Mucosa of rectum (tissue), 2 donors: Measurements from ENCODE around the gene SIL1.

Experiments
- H3K27ac ChIP-seq, 2 donors: one replicate each; pipeline ENCODE4 v1.7.0; 2013; ENCODE audit warnings: inconsistent platforms in 2 of 2, low read depth in 2 of 2, low read length in 2 of 2
- H3K27me3 ChIP-seq, 2 donors: one replicate each; pipeline ENCODE4 v1.7.0; 2013; ENCODE audit warnings: low read length in 2 of 2; ENCODE audit not compliant: control insufficient read depth in 2 of 2, insufficient read depth in 2 of 2
- H3K36me3 ChIP-seq, 2 donors: one replicate each; pipeline ENCODE4 v1.7.0; 2013; ENCODE audit warnings: low read length in 2 of 2; ENCODE audit not compliant: control insufficient read depth in 2 of 2, insufficient read depth in 2 of 2
- H3K4me1 ChIP-seq, 2 donors: one replicate each; pipeline ENCODE4 v1.7.0; 2013; ENCODE audit warnings: low read length in 2 of 2, mild to moderate bottlenecking in 1 of 2; ENCODE audit not compliant: control insufficient read depth in 2 of 2, insufficient read depth in 2 of 2
- H3K4me3 ChIP-seq, 2 donors: one replicate each; pipeline ENCODE4 v1.7.0; 2013; ENCODE audit warnings: low read length in 2 of 2
- H3K9ac ChIP-seq, 2 donors: one replicate each; pipeline ENCODE4 v1.7.0; 2013; ENCODE audit warnings: low read length in 2 of 2, low read depth in 1 of 2, mild to moderate bottlenecking in 1 of 2
- H3K9me3 ChIP-seq, 2 donors: one replicate each; pipeline ENCODE4 v1.7.0; 2013; ENCODE audit warnings: low read length in 2 of 2; ENCODE audit not compliant: control insufficient read depth in 2 of 2
- donor health status: healthy.
- donor health status: Normal muscosa, but diverticular disease.

SIL1 gene

DNA sequence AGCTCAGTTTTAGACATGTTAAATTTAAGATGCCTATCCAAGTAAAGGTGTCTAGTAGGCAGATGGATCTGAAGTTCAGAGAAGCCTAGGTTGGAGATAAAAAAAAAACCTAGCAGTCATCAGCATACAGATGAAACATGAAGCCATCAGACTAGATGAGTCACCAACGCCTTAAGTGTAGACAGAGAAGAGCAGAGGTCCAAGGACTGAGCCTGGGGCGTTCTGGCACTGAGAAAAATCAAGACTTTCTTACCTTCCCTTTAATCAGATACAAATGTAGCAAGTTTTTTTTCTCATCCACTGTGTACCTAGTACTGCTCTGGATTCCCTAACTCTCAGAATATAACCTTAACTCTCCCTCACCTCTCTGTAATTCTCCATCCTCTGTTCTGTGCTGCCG lies 97.3 kb downstream of the SIL1 start:
- Histone ChIP-seq H3K36me3 (no peaks in the 10 kb centered on the region), H3K4me3 (no peak overlapping the region)

DNA sequence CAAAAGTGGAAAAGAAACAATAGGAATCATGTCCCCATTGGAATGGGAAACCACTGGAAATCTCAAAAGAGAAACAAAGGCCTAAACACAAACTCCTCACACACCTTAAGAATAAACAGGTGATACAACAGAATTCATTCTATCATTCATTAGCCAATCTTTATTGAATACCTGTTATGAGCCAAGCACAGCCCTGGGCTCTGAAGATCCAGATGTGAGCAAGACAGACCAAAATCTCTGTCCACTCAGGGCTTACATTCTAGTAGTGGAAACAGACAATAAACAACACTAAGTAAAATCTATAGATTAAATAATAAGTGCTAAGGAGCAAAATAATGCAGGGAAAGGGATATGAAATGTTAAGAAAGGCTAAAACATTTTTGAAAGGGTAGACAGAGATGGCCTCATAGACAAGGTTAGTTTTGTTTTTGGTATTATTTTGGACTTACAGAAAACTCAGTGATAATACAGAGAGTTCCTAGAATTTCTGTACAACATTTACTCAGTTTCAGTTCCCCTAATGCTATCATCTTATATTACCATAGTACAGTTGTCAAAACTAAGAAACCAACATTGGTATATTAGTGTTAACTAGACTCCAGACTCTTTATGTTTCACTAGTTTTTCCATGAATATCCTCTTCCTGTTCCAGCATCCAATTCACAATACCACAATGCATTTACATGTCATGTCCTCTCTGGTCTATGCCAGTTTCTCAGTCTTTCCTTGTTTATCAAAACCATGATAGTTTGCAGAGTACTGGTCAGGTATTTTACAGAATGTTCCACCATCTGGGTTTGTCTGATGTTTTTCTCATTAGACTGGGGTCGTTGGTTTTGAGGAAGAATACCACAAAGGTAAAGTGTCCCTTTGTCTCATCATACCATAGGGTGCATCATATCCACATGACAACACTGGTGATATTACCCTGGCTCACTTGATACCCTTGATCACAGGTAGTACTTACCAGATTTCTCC lies 103.7 kb downstream of the SIL1 start:
- Histone ChIP-seq H3K36me3 (no peaks in the 10 kb centered on the region), H3K4me3 (no peak overlapping the region), H3K9ac (no peak overlapping the region), H3K9me3 (no peaks in the 10 kb centered on the region), H3K27me3 (no peaks in the 10 kb centered on the region), H3K27ac (no peak overlapping the region), H3K4me1 (peaks cover 8% of the 10 kb centered on the region in 2 donors)

More for the DNA sequence above, 97.3 kb downstream of the SIL1 start:
- Histone ChIP-seq H3K4me1 (no peaks in the 10 kb centered on the region), H3K27ac (no peak overlapping the region), H3K9ac (no peak overlapping the region), H3K9me3 (no peaks in the 10 kb centered on the region), H3K27me3 (no peaks in the 10 kb centered on the region)

DNA sequence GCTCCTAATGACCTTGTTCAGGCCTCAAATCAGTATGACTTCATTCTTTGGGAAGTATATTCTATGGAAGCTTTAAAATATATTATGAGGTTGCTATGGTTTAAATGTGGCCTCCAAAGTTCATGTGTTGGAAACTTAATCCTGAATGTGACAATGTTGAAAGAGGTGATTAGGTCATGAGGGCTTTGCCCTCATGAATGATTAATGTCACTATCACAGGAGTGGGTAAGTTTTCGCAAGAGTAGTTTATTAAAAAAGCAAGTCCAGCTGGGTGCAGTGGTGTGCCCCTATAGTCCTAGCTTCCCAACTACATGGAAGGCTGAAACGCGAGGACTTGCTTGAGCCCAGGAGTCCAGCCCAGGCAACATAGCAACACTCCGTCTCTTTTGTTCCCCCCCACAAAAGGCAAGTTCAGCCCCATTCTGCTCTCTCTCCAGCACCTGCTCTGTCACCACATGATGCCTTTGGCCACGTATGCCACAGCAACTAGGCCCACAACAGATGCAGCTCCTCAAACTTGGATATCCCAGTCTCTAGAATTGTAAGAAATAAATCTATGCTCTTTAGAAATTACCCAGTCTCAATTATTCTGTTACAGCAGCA lies 105.3 kb downstream of the SIL1 start:
- no peaks in the 10 kb centered on the region for H3K9me3 ChIP-seq
- H3K27me3 ChIP-seq: no peaks in the 10 kb centered on the region
- no peak overlapping the region for H3K9ac ChIP-seq
- no peak overlapping the region for H3K27ac ChIP-seq
- H3K36me3 ChIP-seq: no peaks in the 10 kb centered on the region
- no peak overlapping the region for H3K4me3 ChIP-seq
- peaks cover 8% of the 10 kb centered on the region in 2 donors for H3K4me1 ChIP-seq

DNA sequence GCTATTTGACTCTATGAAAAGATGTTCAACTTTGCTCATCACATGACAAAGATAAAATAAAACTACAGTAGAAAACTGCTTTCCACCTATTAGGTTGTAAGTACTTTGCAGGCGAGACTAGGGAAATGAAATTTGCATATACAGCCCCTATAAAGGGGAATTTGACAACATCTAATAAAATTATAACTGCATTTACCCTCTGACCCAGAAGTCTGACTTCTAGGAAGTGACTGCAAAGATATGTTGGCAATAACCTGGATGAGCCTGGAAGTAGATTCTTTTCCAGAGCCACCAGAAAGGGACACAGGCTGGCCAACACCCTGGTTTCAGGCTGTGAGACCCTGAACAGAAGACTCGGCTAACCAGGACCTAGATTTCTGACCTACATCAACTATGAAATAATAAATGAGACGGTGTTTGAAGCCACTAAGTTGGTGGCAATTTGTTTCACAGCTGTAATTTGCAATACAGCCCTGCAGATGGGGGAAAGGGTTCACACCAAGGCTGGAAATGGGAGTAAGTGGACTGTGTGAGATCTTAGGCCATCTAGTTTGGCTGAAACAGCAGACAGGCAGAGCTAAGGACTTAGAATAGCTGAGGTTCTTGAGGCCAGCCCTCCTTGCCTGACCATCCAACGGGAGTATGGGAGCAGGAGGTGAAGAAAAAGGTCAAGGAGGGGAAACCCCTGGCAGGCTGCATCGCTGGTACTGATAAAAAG lies 106.6 kb downstream of the SIL1 start:
- Histone ChIP-seq H3K9ac (no peak overlapping the region), H3K27ac (peak overlapping the region; percentile 24 to 25), H3K4me3 (no peak overlapping the region), H3K36me3 (no peaks in the 10 kb centered on the region), H3K4me1 (peaks cover 8% of the 10 kb centered on the region in 2 donors), H3K27me3 (no peaks in the 10 kb centered on the region), H3K9me3 (no peaks in the 10 kb centered on the region)

DNA sequence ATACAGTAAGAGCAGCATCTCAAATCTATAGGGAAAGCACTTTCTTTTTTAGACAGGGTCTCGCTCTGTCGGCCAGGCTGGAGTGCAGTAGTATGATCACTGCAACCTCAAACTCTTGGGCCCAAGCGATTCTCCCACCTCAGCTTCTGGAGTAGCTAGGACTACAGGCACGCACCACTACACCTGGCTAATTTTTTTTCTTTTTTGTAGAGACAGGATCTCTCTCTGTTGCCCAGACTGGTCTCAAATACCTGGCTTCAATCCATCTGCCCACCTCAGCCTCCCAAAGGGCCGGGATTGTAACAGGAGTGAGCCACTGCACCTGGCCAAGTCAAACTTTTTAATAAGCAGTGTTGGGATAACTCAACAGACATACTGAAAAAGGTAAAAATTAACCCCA lies 107.6 kb downstream of the SIL1 start:
- H3K4me1 ChIP-seq: peaks cover 8% of the 10 kb centered on the region in 2 donors
- H3K27ac ChIP-seq: no peak overlapping the region
- H3K4me3 ChIP-seq: no peak overlapping the region
- no peaks in the 10 kb centered on the region for H3K9me3 ChIP-seq
- H3K9ac ChIP-seq: no peak overlapping the region
- H3K27me3 ChIP-seq: no peaks in the 10 kb centered on the region
- H3K36me3 ChIP-seq: no peaks in the 10 kb centered on the region

DNA sequence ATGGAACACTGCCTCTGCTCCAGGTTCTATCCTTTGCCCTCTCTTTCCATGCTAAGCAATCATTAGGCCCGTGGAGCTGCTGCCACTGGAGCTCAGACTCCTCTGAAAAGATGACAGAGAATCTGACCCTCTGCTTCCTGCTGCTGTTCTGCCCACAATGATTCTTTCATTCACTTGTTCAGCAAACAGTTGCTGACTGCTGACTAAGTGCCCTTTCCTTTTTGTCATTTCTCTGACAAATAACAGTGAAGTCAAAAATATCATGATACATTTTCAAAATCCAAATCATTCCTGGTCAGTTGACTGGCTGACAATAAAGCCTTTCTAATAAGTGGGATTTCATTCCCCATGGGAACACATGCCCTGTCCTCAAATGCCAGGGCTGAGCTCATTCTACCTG lies 110.1 kb downstream of the SIL1 start:
- H3K4me1 ChIP-seq: peaks cover 8% of the 10 kb centered on the region in 2 donors
- H3K27me3 ChIP-seq: no peaks in the 10 kb centered on the region
- no peak overlapping the region for H3K9ac ChIP-seq
- no peaks in the 10 kb centered on the region for H3K9me3 ChIP-seq
- no peak overlapping the region for H3K4me3 ChIP-seq
- no peak overlapping the region for H3K27ac ChIP-seq
- no peaks in the 10 kb centered on the region for H3K36me3 ChIP-seq

DNA sequence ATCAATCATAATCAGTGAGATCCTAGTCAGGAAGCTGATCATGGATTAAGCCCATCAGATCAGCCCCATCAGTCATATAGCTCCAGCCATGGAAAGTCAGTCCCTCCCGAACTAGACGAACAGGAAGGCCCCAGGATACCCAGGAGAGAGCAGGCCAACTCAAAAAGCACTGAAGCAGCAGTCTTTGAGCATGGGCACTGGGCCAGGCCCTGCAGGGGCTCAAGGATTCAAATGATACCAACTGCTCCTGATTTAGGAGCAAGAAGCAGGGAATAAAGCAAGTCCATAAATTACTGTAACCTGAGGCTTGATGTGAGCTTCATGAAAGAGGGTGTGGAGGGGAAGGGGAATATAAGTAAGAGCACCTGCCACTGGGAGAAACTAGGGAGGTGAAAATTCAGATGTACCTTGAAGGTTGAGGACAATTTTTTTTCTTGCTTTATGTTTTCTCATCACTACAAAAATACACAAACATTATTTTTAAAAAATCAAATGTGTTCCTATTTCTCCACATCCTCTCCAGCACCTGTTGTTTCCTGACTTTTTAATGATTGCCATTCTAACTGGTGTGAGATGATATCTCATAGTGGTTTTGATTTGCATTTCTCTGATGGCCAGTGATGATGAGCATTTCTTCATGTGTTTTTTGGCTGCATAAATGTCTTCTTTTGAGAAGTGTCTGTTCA lies 115.2 kb downstream of the SIL1 start:
- no peak overlapping the region for H3K4me3 ChIP-seq
- no peak overlapping the region for H3K27ac ChIP-seq
- no peak overlapping the region for H3K9ac ChIP-seq
- H3K27me3 ChIP-seq: no peaks in the 10 kb centered on the region
- H3K9me3 ChIP-seq: no peaks in the 10 kb centered on the region
- no peaks in the 10 kb centered on the region for H3K4me1 ChIP-seq
- H3K36me3 ChIP-seq: no peaks in the 10 kb centered on the region

DNA sequence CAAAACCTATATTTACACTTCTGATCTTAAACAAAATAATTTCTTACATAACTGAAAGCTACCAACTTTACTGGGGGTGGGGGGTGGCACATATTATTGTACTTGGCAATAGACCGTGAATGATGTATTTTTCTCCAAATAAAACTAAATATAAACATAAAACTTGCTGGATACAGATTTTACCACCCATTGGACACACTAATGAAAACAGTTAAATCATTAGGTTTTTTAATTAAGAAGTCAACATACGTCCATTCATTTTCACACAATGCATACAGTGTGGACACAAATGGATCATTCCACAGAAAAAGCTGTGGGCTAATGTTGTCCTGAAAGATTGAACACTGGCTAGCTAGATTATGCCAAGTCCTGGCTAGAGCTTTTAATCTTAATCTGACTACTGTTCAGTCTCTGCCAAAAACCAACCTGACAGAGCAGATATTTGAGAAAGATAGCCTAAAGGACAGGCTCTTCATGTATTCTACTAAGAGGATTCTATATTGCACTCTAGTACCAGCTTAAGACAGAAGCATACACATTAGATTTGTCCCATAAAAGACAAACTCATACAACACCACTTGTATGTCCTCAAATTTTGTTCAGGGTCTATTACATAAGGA lies 118.1 kb downstream of the SIL1 start:
- H3K9me3 ChIP-seq: no peaks in the 10 kb centered on the region
- no peaks in the 10 kb centered on the region for H3K27me3 ChIP-seq
- no peaks in the 10 kb centered on the region for H3K4me1 ChIP-seq
- H3K27ac ChIP-seq: no peak overlapping the region
- H3K36me3 ChIP-seq: no peaks in the 10 kb centered on the region
- no peak overlapping the region for H3K4me3 ChIP-seq
- no peak overlapping the region for H3K9ac ChIP-seq

DNA sequence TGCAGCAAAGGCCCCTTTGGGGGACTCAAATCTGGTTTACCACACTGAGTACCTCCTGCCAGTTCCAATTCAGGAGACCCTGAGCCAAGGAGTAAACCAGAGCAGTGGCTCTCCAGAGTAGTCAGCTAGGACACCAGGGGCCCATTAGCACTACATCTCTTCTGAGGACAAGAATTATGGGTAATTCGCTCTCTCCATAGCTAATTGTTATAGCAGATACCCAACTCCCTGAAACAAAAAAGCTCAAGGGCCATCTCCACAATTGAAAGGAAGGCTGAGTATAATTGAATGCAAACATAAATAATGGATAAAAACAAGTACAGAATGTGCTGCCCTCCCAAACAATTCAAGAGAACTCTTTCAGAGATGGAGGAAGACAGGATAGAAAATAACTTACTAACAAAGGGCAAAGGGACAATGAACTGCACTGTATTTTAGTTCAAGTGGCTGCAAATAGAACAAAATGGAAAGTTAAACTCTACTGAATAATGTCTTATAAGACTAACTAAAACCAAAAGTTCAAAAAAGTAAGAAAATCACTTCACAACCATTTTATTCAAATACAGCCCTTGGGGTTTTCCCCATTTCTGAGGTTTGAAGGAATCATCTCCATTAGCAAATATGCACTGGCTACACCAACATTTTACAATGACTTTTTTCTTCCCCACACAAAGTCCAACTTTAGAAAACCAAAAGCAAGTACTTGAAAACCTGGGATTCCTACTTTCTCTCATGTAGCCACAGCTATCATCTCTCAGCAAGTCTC lies 118.8 kb downstream of the SIL1 start:
- Histone ChIP-seq H3K36me3 (no peaks in the 10 kb centered on the region), H3K27me3 (no peaks in the 10 kb centered on the region), H3K27ac (no peak overlapping the region), H3K4me1 (no peaks in the 10 kb centered on the region), H3K4me3 (no peak overlapping the region), H3K9ac (no peak overlapping the region), H3K9me3 (no peaks in the 10 kb centered on the region)
